ENCODE measurements around the gene GPR162.

DNA sequence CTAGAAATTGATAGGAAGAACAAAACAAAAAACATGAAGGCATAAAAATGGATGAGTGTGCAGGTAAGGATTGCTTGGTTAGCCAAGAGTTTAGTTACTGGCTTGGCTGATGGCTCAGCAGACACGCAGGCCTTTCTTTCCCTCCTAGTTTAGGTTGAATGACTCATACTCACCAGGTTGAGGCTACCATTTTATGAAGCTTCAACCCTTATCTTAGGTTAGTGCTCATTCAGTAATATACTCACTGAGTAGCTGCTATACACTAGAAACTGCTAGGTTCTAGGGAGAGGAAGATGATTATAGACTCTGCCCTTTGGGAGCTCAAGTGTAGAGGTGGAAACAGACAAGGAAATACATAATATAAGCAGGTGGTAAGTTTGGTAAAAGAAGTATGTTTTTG is 12.6 kb downstream of the GPR162 start:
- TF ChIP-seq YY1 (IDR thresholded peaks at IDR 0.05; ENCODE audit: low read depth) (no peak), RAD21 (IDR thresholded peaks at IDR 0.05; ENCODE audit: low read depth) (no peak), USF1 (IDR thresholded peaks at IDR 0.05) (no peak)
